Testis (tissue), 3 donors: Measurements from ENCODE around the gene CPXM2. TPM values are rescaled to one million over a fixed set of nuclear protein-coding genes. Genes with fewer than 3 reads are reported as not detected.

Experiments used
- DNase-seq: peaks from one replicate; pipeline ENCODE4 v3.0.0-alpha.2; 2019
- H3K27ac ChIP-seq, 2 donors: fragments of 200-600 bp; sonication (generic); one replicate each; pipeline ENCODE4 v1.5.1; 2019
- H3K27me3 ChIP-seq: fragments of 200-600 bp; sonication (generic); one replicate; pipeline ENCODE4 v1.5.1; 2019
- H3K36me3 ChIP-seq: fragments of 200-600 bp; sonication (generic); one replicate; pipeline ENCODE4 v1.5.1; 2017; ENCODE audit warnings: low read depth; ENCODE audit errors: missing control alignments
- H3K4me1 ChIP-seq: fragments of 200-600 bp; sonication (generic); one replicate; pipeline ENCODE4 v1.5.1; 2019
- H3K4me3 ChIP-seq, 2 donors: fragments of 200-600 bp; sonication (generic); one replicate each; pipeline ENCODE4 v1.5.1; 2017 to 2019
- H3K9me3 ChIP-seq: fragments of 200-600 bp; sonication (generic); one replicate; pipeline ENCODE4 v1.5.1; 2017
- CTCF ChIP-seq, 3 experiments: fragments of 450-650 bp in 2 of 3; fragments of 200-600 bp in 1 of 3; sonication (generic) in 1 of 3; IDR thresholded peaks; one replicate each; pipeline ENCODE4 v1.5.1; 2016 to 2019; ENCODE audit warnings: antibody characterized with exemption in 3 of 3, mild to moderate bottlenecking in 2 of 3, moderate library complexity in 1 of 3
- POLR2A ChIP-seq: fragments of 450-650 bp; IDR thresholded peaks from one replicate; pipeline ENCODE4 v1.6.1; 2017; ENCODE audit warnings: antibody characterized with exemption, mild to moderate bottlenecking, moderate library complexity
- WGBS, 2 donors: methylation state at CpG; one replicate each; pipeline ENCODE4 v1.1.5; 2018; 5-methylcytosine and 5-hydroxymethylcytosine counted together
- intact Hi-C: fragments of 100-400 bp; cut with DNase I; formaldehyde crosslinking; loops from one replicate; pipeline ENCODE4 v1.15.1; 2023; ENCODE audit warnings: low total_unique reads
- polyA plus RNA-seq: library from polyadenylated mRNA; stranded (reverse); fragments of 350-450 nt; fragmentation: Illumina TruSeq; extraction: RNeasy Lipid Tissue Mini Kit (QIAGEN cat#74804); gene quantifications from one replicate; pipeline ENCODE4 v1.2.3, GENCODE V29; 2014; ENCODE audit warnings: low read depth, low replicate concordance; ENCODE audit not compliant: insufficient read depth
- total RNA-seq, 2 donors: library from RNA; depleted of rRNA; stranded (reverse); fragments of >200 nt; gene quantifications; one replicate each; pipeline ENCODE4 v1.2.3, GENCODE V29; 2016

CPXM2 gene
- total and polyA plus RNA-seq, 3 donors from 2014 or later: 16.0 to 40.0 (median 17.5) TPM

GRCh38 chr10:123778719-123779517, 112.7 kb downstream of the CPXM2 start:
- no peak for DNase-seq
- no peaks in the 10 kb centered on the region for H3K4me1 ChIP-seq
- TF ChIP-seq POLR2A (no peak), CTCF (IDR thresholded peaks at IDR 0.05) (no peak)
- no peaks in the 10 kb centered on the region for H3K9me3 ChIP-seq
- H3K27ac ChIP-seq: no peak overlapping the region
- 55 to 70% methylated on average over 7 of the region's 7 CpGs for WGBS, 2 donors
- no peak overlapping the region for H3K4me3 ChIP-seq
- no peaks in the 10 kb centered on the region for H3K27me3 ChIP-seq
- no peaks in the 10 kb centered on the region for H3K36me3 ChIP-seq
- intact Hi-C loops: no loop called here

- intact Hi-C loops: no loop called here
- H3K4me1 ChIP-seq: no peaks in the 10 kb centered on the region
- H3K27ac ChIP-seq: no peak overlapping the region
- H3K27me3 ChIP-seq: no peaks in the 10 kb centered on the region
- DNase-seq: no peak
- no peak overlapping the region for H3K4me3 ChIP-seq
- TF ChIP-seq CTCF (IDR thresholded peaks at IDR 0.05) (no peak), POLR2A (no peak)
- H3K9me3 ChIP-seq: no peaks in the 10 kb centered on the region
- no peaks in the 10 kb centered on the region for H3K36me3 ChIP-seq
- 72% methylated on average over 3 of the region's 3 CpGs for WGBS, 2 donors
Measured at GRCh38 chr10:123777881-123778280, 113.7 kb downstream of the CPXM2 start.

- H3K27ac ChIP-seq: no peak overlapping the region
- no peaks in the 10 kb centered on the region for H3K4me1 ChIP-seq
- no peaks in the 10 kb centered on the region for H3K27me3 ChIP-seq
- TF ChIP-seq POLR2A (no peak), CTCF (IDR thresholded peaks at IDR 0.05) (no peak)
- H3K9me3 ChIP-seq: no peaks in the 10 kb centered on the region
- H3K36me3 ChIP-seq: no peaks in the 10 kb centered on the region
- intact Hi-C loops: no loop called here
- 85 to 96% methylated on average over 11 of the region's 11 CpGs for WGBS, 2 donors
- no peak overlapping the region for H3K4me3 ChIP-seq
- no peak for DNase-seq
Measured at GRCh38 chr10:123774132-123774742, 117.4 kb downstream of the CPXM2 start.

- no peak for TF ChIP-seq POLR2A
- TF ChIP-seq CTCF (IDR thresholded peaks at IDR 0.05): no peak
- Histone ChIP-seq H3K4me3 (no peak overlapping the region), H3K27ac (no peak overlapping the region), H3K36me3 (no peaks in the 10 kb centered on the region), H3K27me3 (no peaks in the 10 kb centered on the region), H3K9me3 (no peaks in the 10 kb centered on the region), H3K4me1 (no peaks in the 10 kb centered on the region)
- intact Hi-C loops: no loop called here
- DNase-seq: no peak
- 57 to 66% methylated on average over 3 of the region's 3 CpGs for WGBS, 2 donors
Measured at GRCh38 chr10:123772645-123773508, 118.7 kb downstream of the CPXM2 start.
